DMS153 treated with DMSO at 0.1 percent for 48 hours (cell line): ENCODE measurements around the gene LAMTOR5.

Experiments
- DNase-seq: peaks from one replicate; lab custom pipeline; 2025; ENCODE audit not compliant: unreplicated experiment; lab: John Stamatoyannopoulos, UW

The LAMTOR5 gene

GRCh38 chr1:110390692-110391245, 16.7 kb downstream of the LAMTOR5 start, which contains the start of gene SLC16A4:
TSS of gene SLC16A4 (minus strand) at chr1:110391026. CDS start at chr1:110389323, 1,703 bp downstream.
- DNase-seq, result no peak

DNA sequence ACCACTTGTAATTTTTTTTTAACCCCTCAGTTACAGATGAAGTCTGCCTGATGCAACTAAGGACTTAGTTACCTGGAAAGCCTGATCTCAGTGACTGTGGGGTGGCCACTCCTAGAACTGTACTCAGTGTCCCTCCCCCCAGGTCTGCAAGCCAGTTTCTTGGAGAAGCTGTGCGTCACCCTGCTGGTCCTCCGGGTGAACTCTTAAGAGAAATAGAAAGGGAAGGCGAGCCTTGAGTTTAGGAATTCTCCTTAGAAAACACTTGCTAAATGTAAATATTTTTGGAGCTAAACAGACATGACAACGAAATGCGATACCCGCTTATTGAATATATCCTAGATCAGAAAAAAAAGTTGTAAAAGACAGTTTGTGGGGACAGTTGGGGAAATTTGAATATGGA, 17.4 kb downstream of the LAMTOR5 start:
- no peak for DNase-seq

DNA sequence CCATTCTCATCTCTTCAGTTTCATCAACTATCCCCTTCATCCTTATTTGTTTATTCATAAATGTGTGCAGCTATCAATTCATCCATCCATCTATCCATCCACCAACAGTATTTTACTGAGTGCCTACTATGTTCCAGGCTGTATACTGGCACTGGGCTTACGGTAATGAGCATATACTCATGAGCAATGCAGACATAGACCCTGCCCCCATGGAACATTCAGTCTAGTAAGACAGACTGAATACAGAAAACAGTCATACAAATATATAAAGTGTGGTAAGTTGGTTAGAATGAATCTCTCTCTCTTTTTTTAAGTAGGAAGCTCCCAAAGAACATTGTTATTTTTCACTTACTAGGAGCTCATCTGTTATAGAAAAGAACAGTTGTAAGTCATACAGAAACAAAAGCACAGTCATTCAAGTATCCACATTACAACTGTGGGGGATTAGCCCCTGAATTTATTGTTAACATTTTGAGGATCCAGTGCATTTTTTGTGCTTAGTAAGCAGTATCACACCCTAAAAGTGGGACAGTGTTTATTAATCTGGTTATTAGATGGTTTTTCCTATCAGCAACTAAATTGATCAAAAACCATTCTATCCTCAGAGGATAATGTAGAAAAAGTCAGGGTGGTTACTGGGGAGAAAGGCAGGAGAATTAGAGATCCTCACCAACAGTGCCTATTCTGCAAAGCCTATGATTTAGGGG, 20.3 kb downstream of the LAMTOR5 start:
- DNase-seq, result no peak

GRCh38 chr1:110385369-110385768, 22.1 kb downstream of the LAMTOR5 start:
- DNase-seq, result no peak

- DNase-seq, result no peak
Measured at GRCh38 chr1:110384581-110385321, 22.7 kb downstream of the LAMTOR5 start.

DNA sequence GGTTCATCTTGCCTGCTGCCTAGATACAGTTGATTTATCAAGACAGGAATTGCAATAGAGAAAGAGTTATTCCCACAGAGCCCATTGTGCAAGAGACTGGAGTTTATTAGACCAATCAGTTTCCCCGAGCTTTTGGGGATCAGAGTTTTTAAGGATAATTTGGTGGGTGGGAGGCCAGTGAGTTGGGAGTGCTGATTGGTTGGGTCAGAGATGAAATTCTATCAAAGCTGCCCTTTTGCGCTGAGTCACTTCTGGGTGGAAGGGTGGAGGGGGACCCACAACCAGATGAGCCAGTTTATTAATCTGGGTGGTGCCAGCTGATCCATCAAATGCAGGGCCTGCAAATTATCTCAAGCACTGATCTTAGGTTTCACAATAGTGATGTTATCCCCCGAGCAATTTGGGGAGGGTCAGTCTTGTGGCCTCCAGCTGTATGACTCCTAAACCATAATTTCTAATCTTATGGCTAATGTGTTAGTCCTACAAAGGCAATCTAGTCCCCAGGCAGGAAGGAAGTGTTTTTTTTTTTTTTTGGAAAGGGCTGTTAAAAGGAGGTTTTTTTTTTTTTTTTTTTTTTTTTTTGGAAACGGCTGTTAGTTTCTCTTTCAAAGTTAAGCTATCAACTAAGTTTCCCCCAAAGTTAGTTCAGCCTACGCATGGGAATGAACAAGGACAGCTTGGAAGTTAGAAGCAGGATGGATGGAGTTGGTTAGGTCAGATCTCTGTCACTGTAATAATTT, 24.1 kb downstream of the LAMTOR5 start:
- no peak for DNase-seq

DNA sequence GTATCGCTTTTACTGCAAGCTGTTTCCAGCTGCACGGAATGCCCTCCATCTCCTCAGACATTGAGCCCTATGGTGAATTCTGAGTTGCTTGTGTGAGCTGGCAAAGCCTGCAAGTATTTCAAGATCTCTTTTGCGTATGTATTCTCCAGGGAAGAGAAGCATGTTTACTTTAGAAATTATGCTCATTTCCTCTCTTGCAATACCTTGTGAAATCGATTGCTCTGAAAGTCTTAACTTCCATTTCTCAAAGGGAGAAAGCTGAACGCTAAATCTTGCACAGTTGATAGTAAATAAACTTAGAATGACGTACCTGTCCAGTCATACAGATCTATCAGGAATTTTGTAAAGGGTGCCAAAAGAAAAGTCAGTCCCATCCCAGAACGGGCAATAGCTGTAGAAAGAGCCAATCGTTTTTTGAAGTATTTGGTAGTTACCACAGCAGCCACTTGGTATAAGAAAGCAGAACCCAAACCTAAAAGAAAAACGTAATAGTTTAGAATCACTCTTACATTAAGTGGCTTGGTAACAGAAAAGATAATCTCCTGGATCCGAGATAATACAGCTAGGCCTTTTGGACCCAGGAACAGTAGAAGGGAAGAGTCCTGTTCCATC, 26.7 kb downstream of the LAMTOR5 start:
- no peak for DNase-seq

- no peak for DNase-seq
Measured at GRCh38 chr1:110375490-110375889, 32.0 kb downstream of the LAMTOR5 start.

DNA sequence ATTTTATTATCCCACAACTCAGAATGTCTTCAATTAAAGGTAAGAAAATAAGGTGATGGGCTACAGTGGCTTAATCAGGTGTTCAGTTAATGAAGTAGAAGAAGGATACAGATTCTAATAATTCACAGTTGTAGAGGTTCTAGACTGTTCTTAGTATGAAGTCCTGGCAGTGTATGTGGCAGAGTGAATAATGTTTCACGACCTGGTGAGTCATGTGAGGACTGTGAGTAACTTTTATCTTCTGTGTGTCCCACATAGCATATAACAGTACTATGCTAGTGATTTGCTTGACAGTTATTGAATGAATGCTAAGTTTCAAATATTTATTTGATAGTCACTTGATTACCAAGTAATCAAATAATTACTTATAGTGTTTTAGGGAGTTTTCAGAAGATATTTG, 36.7 kb downstream of the LAMTOR5 start:
- no peak for DNase-seq

DNA sequence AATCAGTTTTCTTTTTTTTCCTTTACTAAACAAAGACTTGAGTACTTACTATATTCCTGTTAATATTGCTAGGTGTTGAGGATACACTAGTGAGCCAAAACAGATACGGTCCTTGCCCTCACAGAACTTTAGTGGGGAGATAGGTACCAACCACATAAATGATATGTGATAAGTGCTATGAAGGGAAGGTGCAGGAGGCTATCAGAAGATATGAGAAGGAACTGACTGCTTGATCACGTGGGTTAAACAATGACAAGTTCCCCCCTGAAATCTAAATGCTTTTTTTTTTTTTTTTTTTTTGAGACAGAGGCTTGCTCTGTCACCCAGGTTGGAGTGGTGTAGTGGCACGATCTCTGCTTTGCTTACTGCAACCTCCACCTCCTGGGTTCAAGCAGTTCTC, 43.3 kb downstream of the LAMTOR5 start:
- no peak for DNase-seq

DNA sequence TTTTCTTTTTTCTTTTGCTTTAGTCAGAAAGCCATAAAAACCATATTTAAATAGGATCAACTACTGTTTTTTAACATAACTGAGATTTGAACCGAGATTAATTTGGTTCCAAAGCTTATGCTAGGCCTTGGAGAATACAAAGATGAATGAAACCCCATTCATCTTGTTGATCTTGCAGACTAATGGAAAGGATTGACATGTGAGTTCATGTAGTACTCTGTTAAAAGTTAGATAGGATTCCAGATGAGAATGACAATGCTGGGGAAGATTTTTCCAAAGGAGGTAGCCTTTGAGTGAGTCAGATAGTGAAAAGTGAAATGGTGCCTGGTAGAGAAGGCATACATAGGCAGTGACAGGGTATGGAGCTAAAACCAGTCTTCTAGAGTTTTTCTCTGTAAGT, 45.6 kb downstream of the LAMTOR5 start:
- no peak for DNase-seq

DNA sequence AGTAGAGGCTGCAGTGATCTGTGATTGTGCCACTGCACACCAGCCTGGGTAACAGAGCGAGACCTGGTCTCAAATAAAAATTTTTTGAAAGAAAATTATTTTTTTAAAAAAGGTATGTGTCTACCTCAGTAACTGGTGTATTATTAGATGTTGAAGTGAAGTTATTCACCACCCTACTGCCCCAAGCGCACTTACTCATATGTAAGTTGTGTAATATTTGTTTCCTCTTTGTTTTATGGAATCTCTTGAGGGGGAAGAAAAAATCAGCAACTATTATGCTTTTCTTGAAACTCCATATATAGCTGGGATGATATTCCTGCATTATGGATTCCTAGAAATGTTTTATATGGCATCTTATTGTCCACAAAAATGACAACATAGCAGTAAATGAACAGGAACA, 47.1 kb downstream of the LAMTOR5 start:
- no peak for DNase-seq

GRCh38 chr1:110356379-110356778, 51.1 kb downstream of the LAMTOR5 start:
- DNase-seq, result no peak

- no peak for DNase-seq
Measured at GRCh38 chr1:110355321-110355720, 52.2 kb downstream of the LAMTOR5 start.
